Sciatic nerve (tissue), 2 donors: ENCODE measurements around the gene MNX1. TPM values are rescaled to one million over a fixed set of nuclear protein-coding genes. Genes with fewer than 3 reads are reported as not detected.

Experiments
- ATAC-seq: fragments of 200-7000 bp; cut with Tn5 transposase; one replicate; pipeline ENCODE4 v1.9.1; 2020; ENCODE audit warnings: mild to moderate bottlenecking, moderate library complexity
- DNase-seq: peaks from one replicate; pipeline ENCODE4 v3.0.0-alpha.2; 2020; ENCODE audit warnings: low spot score
- intact Hi-C: fragments of 100-400 bp; cut with DNase I; formaldehyde crosslinking; loops from one replicate; pipeline ENCODE4 v1.14.2; 2022
- total RNA-seq: library from RNA; stranded (reverse); fragmentation: NEBNext Ultra II Directional; extraction: Animal tissue kit (Norgen Biotek cat#: 25700); gene quantifications from one replicate; pipeline ENCODE4 v1.2.1, GENCODE V29; 2021
- donor health status: DM: no; HTN: no; CAD: no.
- donor health status: DM: no; HTN: no; CAD: no.

MNX1 gene
- total RNA-seq, 1 donor from 2014 or later = not detected

GRCh38 chr7:157017603-157018327 is 7.3 kb upstream of the MNX1 start:
- intact Hi-C loops = no loop called here
- ATAC-seq = no peak
- DNase-seq = no peak

DNA sequence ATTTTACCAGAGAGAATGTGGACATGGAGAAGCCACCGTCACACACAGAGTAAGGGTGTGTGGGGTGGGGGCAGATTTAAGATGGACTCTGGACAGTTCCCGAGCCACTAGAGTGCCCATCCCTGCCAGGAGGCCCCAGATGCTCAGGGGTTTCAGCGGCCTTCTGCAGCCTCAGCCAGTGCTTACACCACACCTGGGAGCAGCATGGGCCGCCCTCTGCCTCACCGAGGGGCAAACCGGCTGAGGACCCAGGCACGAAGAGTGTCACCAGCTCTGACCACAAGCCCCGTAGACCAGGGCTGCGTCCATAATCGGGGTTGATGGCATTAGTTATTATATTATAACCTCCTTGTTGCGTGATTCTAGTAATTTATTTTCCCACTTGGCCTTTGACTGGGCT is 6.7 kb upstream of the MNX1 start:
- DNase-seq = no peak
- no peak for ATAC-seq
- intact Hi-C loops = no loop called here

GRCh38 chr7:157016352-157017041 is 6.0 kb upstream of the MNX1 start:
- DNase-seq = no peak
- ATAC-seq = no peak
- intact Hi-C loops = no loop called here

- ATAC-seq (no peak), DNase-seq (no peak)
- intact Hi-C loops = no loop called here
These were observed 5.5 kb upstream of the MNX1 start for GRCh38 chr7:157016024-157016351.

DNA sequence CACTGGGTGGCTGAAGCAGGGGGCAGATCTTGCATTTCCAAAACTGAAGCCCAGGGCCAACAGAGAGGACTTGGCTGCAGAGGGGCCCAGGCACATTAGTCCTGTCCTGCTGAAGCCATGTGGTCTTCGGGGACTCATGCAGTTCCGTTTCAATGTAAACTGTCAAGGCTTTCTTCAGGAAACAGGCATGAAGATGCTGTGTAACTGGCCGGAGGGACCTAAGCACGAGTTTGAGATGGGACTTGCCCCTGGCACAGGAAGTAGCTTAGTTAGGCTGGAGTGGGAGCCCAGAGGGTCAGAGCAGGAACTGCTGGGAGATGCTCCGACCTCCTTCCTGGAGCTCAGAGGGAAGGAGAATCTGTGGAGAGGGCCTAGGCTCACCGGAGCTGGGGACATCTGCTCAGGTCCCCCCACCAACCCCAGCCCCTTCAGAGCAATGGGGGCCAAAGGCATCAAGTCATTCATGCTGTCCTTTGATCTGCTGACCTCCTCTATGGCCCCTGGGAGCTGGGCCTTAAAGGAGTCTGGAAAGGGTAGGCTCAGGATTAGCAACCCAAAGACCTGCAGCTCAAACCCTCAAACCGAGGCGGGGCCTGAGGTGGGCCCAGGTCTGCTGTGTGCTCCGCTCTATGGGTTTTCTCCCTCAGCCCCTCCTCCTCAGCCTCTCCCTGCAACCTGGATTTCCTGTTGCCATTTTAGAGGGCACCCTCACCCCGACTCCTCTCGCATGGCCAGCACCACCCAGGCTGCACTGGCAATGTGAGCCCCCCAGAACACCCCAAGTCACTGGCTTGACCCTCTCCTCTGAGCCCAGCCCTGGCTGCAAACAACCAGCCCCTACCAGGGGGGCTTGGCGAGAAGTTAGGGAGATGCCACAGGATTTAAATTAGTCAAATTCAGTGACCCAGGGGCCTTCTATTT is 4.4 kb upstream of the MNX1 start:
- no peak for ATAC-seq
- intact Hi-C loops = no loop called here
- no peak for DNase-seq

DNA sequence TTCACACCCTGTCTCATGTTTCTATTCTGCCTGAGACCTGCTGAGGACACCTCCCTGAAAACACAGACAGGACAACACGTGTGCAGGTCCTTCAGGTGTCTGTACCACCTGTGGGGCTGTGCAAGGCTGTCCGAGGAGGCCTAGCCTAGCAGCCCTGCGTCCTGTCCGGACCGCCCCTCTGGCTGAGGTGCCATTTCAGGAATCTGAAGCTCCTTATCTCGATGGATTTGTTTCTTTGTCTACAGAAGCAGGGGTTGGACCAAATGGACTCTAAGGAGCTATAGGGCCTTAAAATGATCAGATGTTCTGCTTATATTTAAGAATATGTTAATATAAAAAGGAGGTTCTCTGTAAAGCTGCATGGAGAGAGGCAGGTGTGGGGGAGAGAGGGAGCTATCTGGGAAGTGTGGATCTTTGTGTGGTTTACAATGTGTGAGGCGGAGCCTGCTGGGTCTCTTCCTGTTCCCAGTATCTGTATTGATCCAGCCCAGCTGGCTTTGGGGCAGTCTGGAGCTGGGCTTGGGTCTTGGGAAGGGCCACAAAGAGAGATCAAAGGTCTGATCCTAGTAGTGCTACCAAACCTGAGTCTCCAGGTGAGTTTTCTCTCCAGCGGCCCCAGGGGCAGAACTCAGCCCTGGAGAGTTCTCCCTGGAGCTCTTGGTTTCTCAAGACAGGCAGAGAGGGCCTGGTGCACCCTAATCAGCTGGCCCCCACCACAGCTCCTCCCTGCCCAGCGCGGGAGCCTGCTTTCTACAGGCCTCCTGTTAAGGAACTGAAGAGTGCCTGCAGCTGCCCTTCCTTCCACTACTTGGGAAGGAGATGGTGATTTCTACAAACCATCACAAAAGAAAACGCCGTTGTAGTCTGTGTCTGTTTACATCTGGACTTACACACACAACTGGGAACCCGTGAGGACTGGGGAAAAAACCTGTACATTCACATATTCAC is 3.4 kb upstream of the MNX1 start:
- ATAC-seq (no peak), DNase-seq (no peak)
- intact Hi-C loops = no loop called here

- ATAC-seq (no peak), DNase-seq (no peak)
- intact Hi-C loops = no loop called here
These were observed 2.6 kb upstream of the MNX1 start for GRCh38 chr7:157013101-157013500.

GRCh38 chr7:157012113-157012547 is 1.7 kb upstream of the MNX1 start:
- ATAC-seq = no peak
- intact Hi-C loops = no loop called here
- DNase-seq = no peak

DNA sequence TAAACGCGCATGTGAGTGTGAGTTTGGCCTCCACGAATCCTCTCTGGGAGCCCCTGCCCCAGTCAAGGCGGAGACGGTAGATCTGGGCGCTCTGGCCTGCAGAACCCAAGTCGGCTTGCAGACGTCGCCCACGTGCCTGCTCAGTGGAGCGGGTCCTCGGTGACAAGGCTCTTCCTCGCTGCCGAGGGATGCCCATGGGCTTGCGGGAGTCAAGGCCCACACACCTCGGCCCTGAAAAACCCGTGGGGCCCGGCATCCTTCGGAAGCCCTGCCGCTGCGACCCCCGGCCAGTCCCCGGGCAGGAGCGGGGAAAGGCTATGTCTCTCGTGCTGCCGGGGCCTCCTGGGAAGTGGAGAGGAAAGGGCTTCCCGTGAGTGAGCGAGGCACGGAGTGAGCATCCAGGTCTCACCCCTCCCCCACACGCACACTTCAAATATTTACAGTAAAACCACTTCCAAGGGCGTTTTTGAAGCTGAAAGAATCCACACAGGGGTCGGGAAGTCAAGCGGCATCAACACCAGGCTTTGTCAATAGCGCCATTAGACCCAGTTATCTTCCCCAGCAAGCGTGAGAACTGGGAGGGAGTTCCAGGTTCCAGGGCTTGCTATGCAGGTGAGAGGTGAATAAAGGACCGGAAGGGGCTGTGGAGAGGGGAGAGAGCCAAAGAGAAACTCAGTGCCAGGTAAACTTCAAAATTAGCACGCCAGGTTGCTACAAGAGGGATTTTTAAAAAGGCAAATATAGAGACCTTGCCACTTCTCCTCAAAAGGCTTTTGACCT is 1.1 kb upstream of the MNX1 start:
- ATAC-seq = no peak
- intact Hi-C loops = no loop called here

GRCh38 chr7:157009778-157010587 is 480 bp downstream of the MNX1 start:
- no peak for ATAC-seq

More for the DNA sequence above, 1.1 kb upstream of the MNX1 start:
- no peak for DNase-seq

GRCh38 chr7:157009170-157009777 is 1.2 kb downstream of the MNX1 start:
- DNase-seq (no peak), ATAC-seq (no peak)
- intact Hi-C loops = no loop called here

More at GRCh38 chr7:157009778-157010587, 480 bp downstream of the MNX1 start:
- intact Hi-C loops = no loop called here
- DNase-seq = no peak

DNA sequence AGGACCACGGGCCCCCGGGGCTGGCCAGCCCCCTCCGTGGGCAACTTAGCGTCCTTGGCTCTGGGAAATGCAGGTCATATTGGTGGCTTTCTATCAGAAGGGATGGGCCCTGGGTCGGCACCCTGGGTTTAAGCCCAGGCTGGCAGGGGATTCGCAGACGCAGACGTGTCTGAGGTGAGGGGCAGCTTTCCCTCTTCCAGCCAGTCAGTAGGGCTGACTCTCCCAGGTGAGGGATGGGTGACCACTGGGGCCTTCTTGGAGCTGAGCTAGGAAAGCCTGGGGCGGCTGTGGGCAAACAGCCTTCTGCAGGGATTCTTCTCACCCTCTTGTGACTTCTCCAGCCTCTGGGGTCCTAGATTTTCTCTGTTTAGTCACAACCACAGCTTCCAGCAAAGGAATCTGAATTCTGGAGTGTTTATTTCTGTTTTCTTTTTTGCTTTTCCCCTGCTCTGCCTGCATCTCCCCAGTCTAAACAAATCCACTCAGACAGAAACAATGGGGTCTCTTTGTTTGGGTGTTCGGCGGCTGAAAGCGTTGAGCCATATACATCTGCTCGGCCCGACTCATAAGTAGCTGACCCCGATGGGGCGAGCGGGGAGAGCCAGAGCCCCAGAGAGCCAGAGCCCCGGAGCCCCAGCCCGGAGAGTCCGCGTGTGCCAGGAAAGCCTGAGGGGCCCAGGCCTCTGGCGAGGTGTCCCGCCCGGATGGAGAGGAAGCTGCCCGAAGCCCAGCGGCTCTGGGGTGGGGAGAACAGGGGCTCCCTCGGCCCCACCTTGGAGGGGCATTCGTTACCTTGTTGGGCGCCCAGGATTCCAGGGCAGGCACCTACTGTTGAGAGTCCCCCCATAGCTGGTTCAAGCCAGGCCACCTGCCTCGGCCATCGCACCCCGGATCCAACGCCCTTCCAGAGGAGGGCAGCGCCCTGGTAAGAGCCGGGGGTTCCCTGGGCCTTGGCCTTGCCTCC is 2.0 kb downstream of the MNX1 start:
- ATAC-seq (no peak), DNase-seq (no peak)
- intact Hi-C loops = no loop called here

- no peak for DNase-seq
- no peak for ATAC-seq
- intact Hi-C loops = no loop called here
These were observed 2.9 kb downstream of the MNX1 start for GRCh38 chr7:157007470-157008066.

DNA sequence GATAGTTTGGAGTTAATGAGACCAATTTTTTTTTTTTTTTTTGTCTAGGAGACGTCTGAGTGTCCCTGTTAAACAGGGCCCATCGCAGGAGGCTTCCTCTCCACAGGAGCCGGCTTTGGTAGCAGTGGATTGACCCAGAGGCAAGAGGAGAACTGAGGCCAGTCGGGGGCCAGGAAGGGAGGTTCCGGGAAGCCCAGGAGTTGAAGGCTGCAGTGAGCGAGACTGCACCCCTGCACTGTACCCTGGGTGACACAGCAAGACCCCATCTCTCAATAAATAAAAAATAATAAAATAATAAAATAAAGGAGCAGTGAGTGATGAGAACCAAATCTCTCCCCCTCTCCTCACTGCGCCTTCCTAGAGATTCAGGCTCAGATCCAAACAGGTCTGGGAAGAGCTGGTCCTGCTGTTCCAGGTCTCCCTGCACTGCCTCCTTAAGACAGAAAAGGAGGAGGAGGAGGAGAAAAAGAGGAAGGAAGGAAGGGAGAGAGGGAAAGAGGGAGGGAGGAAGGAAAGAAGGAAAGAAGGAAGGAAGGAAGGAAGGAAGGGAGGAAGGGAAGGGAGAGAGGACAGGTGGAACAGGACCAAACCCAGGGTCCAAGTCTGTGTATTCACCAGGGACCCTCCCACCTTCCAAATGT is 3.5 kb downstream of the MNX1 start:
- ATAC-seq (no peak), DNase-seq (no peak)
- intact Hi-C loops = no loop called here

- intact Hi-C loops = no loop called here
- ATAC-seq (no peak), DNase-seq (no peak)
These were observed 4.2 kb downstream of the MNX1 start for GRCh38 chr7:157006205-157006747.
